Measurements from ENCODE around the gene PLEKHG1.

The PLEKHG1 gene

GRCh38 chr6:150589852-150590251, 9.8 kb upstream of the PLEKHG1 start:
- no peak for DNase-seq (ENCODE audit: low spot score)

GRCh38 chr6:150590446-150590845, 9.2 kb upstream of the PLEKHG1 start:
- no peak for DNase-seq (ENCODE audit: low spot score)

GRCh38 chr6:150592377-150592995, 7.2 kb upstream of the PLEKHG1 start:
- no peak for DNase-seq (ENCODE audit: low spot score)

- DNase-seq (ENCODE audit: low spot score), result no peak
Measured at GRCh38 chr6:150593119-150593518, 6.6 kb upstream of the PLEKHG1 start.

- no peak for DNase-seq (ENCODE audit: low spot score)
Measured at GRCh38 chr6:150596439-150596838, 3.2 kb upstream of the PLEKHG1 start.

- no peak for DNase-seq (ENCODE audit: low spot score)
Measured at GRCh38 chr6:150598401-150598800, 1.3 kb upstream of the PLEKHG1 start.

- DNase-seq (ENCODE audit: low spot score), result no peak
Measured at GRCh38 chr6:150598858-150599198, 857 bp upstream of the PLEKHG1 start.

GRCh38 chr6:150600010-150600300, 270 bp downstream of the PLEKHG1 start:
- DNase-seq (ENCODE audit: low spot score), result no peak

- DNase-seq (ENCODE audit: low spot score), result no peak
Measured at GRCh38 chr6:150600301-150601017, 774 bp downstream of the PLEKHG1 start.

GRCh38 chr6:150601439-150601838, 1.8 kb downstream of the PLEKHG1 start:
- no peak for DNase-seq (ENCODE audit: low spot score)

GRCh38 chr6:150603176-150603575, 3.5 kb downstream of the PLEKHG1 start:
- DNase-seq (ENCODE audit: low spot score), result no peak

- no peak for DNase-seq (ENCODE audit: low spot score)
Measured at GRCh38 chr6:150604467-150604866, 4.8 kb downstream of the PLEKHG1 start.

GRCh38 chr6:150605333-150605732, 5.6 kb downstream of the PLEKHG1 start:
- no peak for DNase-seq (ENCODE audit: low spot score)

GRCh38 chr6:150606168-150606591, 6.5 kb downstream of the PLEKHG1 start:
- DNase-seq (ENCODE audit: low spot score), result no peak

GRCh38 chr6:150606647-150607328, 7.1 kb downstream of the PLEKHG1 start:
- no peak for DNase-seq (ENCODE audit: low spot score)

- DNase-seq (ENCODE audit: low spot score), result no peak
Measured at GRCh38 chr6:150607329-150607650, 7.6 kb downstream of the PLEKHG1 start.

GRCh38 chr6:150610584-150610983, 10.9 kb downstream of the PLEKHG1 start:
- DNase-seq (ENCODE audit: low spot score), result no peak

GRCh38 chr6:150613269-150613668, 13.6 kb downstream of the PLEKHG1 start:
- DNase-seq (ENCODE audit: low spot score), result no peak

- DNase-seq (ENCODE audit: low spot score), result no peak
Measured at GRCh38 chr6:150615967-150616366, 16.3 kb downstream of the PLEKHG1 start.

GRCh38 chr6:150616586-150616985, 16.9 kb downstream of the PLEKHG1 start:
- DNase-seq (ENCODE audit: low spot score), result no peak

GRCh38 chr6:150617062-150617461, 17.4 kb downstream of the PLEKHG1 start:
- no peak for DNase-seq (ENCODE audit: low spot score)

- DNase-seq (ENCODE audit: low spot score), result no peak
Measured at GRCh38 chr6:150617496-150618460, 18.1 kb downstream of the PLEKHG1 start.

GRCh38 chr6:150619275-150619674, 19.6 kb downstream of the PLEKHG1 start:
- no peak for DNase-seq (ENCODE audit: low spot score)

All from hematopoietic multipotent progenitor cell treated with erythropoietin and hydrocortisone succinate and interleukin-3 and kit ligand, for 17 days (in vitro differentiated cells).